Hindlimb muscle (tissue), 1 donor: ENCODE measurements around the gene PGBD5. TPM values are rescaled to one million over a fixed set of nuclear protein-coding genes. Genes with fewer than 3 reads are reported as not detected.

ENCODE experiments used
- DNase-seq: peaks from one replicate; pipeline ENCODE4 v3.0.0-alpha.2; 2013
- polyA plus RNA-seq: library from polyadenylated mRNA; unstranded; fragments of 120-200 nt; gene quantifications from one replicate; pipeline ENCODE4 v1.2.1, GENCODE V29; 2013; ENCODE audit not compliant: insufficient read length

PGBD5 gene
- polyA plus RNA-seq, 1 donor = 33.4 TPM

GRCh38 chr1:230375147-230375546 is 51.0 kb downstream of the PGBD5 start:
- no peak for DNase-seq

DNA sequence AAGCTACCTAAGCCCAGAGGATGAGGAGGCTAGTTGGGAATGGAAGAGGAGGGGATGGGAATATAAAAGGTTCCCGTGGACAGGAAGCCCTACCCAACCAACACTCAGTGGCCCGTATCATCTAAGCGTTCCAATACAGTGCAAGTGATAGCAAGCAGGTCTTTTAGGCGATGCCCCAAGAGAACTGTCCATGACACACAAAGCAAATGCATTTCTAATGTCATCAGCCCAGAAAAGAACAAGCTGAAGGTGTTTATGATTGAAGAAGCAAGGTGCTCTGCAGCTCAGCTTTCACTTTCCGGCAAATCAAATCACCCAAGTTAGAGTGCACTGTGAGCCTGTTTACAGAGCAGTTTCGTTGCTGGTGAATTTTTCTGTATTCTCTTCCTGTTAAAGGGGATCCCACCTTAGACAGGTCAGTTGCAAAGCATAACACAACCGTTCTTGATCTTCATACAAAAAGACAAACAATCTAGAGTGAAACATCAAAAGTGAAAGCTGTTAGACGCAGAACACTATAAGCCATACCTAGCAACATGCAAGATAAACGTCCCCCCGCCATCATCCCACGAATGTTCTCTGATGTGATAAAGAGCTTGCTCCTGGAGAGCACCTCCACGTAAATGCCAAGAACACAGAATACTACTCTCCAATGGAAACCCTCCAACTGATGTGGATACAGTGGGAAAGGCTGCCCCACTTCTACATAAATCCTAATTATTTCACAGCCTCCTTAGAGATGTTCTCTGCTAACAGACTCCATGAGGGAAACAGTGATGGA is 54.0 kb downstream of the PGBD5 start:
- DNase-seq = no peak

- no peak for DNase-seq
Observed at GRCh38 chr1:230370109-230370508, 56.0 kb downstream of the PGBD5 start.

- DNase-seq = no peak
Observed at GRCh38 chr1:230368871-230369270, 57.3 kb downstream of the PGBD5 start.

DNA sequence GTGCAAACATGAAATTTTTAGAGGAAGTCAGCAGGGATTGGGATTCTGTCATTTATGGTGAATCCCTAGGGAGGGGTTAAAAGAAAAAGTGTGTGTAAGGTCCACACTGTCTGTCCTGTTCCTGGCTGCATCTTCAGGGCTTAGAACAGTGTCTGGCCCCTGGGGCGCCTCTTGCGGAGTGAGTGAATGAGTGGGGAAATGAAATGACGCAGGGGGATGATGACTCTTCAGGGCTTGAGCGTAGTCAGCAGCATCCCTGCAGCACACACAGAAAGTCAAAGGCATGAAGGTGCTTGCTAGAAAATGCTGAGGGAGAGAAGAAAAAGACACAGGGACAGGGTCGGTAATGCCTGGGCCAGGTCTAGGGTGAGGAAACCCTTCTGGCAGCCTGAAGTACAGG is 57.8 kb downstream of the PGBD5 start:
- DNase-seq = no peak

DNA sequence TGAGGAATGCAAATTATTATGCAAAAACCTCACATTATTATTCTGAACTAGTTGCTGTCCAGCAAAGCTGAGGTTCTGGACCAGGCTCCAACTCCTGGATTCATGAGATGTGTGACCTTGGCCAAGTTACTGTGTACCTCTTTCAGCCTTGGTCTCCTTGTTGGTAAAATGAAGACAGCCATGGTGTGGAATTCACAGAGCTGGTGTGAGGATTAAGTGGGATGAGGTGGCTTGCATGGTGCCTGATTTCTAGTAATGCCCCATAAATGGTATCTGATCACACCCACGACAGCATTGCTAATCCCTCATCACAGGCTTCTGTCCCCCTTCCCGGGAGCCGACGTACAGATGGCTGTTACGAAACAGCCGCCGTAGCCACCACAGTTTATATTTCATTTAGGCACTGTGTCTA is 59.6 kb downstream of the PGBD5 start:
- DNase-seq = no peak

DNA sequence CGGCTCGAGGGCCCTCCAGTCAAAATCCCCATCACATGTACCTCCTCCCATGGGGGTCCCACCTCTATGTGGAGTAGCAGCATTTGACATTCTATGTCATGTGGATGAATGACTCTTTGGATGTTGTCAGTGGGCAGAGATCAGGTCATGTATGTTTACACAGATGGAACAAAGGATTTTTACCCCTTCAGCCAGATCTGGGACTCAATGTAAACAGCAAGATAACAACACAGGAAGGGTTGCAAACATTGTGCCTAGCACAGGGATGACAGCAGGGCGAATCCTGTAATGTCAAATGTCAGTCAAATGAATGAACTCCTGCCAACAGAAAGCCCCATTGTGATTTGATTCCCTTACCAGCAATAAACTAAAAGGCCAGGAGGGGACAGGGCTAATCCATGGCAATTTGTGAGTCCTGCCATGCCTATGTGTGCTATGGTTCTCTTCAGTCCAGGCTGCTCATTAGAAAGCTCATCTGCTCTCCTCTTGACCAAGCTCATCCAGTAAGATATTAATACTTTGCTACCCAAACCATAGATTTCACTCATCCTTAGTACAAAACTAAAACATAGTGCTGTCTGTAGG is 60.3 kb downstream of the PGBD5 start:
- no peak for DNase-seq

DNA sequence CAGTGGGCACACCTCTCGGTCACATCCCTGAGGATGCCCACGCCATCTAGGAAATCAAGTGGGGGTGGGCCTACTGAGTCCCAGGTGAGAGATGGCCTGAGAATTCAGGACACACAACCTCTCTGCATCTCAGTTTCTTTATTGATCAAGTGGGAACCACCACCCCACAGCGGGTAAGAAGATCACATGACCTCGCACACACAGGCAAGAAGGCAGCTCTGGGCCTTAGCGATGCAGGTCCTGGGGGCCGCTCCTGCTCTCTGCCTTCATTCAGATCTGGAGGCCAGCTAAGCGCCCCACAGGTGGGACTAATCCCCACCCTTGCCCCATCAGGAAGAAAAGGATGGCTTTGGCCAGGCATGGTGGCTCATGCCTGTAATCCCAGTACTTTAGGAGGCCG is 63.2 kb downstream of the PGBD5 start:
- DNase-seq = no peak

DNA sequence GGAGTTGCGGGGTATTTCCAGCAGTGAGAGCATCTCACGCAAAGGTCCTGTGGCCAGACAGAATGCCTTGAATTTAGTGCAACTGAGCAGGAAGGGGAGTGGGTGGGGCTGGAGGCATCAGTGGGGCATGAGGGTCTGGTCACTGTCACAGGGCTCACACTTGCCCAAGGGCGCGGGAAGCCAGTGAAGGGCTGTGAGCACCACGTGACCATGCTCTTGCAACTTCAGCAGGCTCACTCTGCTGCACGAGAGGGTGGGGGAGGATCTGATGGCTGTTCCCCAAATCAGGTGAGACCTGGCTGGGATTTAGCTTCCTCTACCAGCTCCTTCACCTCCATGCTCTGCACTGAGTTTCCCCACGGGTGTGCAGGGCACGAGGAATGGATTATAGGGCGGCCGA is 64.2 kb downstream of the PGBD5 start:
- no peak for DNase-seq

DNA sequence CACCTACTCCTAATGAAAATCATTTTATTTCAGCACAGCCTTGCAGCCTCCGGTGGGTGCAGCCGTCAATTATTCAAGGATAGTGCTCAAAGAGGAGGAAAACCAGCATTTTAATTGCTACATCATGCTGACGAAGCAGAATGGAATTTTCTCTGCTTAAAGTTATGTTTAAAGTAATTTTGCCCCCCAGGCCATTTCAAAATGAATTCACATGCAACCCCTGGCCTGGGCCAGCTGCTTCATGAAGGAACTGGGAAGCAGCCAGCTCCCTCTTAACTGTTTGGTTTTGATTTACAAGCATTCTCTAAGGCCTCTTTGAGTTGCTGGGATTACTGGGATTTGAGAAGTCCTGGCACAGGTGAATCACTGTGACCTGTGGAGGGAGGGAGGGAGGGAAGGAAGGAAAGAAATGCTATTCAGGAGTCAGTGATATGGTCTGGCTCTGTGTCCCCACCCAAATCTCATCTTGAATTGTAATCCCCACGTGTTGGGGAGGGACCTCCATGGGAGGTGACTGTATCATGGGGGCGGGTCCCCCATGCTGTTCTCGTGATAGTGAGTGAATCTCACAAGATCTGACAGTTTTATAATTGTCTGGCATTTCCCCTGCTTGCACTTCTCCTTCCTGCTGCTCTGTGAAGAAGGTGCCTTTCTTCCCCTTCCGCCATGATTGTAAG is 66.0 kb downstream of the PGBD5 start:
- DNase-seq = no peak

DNA sequence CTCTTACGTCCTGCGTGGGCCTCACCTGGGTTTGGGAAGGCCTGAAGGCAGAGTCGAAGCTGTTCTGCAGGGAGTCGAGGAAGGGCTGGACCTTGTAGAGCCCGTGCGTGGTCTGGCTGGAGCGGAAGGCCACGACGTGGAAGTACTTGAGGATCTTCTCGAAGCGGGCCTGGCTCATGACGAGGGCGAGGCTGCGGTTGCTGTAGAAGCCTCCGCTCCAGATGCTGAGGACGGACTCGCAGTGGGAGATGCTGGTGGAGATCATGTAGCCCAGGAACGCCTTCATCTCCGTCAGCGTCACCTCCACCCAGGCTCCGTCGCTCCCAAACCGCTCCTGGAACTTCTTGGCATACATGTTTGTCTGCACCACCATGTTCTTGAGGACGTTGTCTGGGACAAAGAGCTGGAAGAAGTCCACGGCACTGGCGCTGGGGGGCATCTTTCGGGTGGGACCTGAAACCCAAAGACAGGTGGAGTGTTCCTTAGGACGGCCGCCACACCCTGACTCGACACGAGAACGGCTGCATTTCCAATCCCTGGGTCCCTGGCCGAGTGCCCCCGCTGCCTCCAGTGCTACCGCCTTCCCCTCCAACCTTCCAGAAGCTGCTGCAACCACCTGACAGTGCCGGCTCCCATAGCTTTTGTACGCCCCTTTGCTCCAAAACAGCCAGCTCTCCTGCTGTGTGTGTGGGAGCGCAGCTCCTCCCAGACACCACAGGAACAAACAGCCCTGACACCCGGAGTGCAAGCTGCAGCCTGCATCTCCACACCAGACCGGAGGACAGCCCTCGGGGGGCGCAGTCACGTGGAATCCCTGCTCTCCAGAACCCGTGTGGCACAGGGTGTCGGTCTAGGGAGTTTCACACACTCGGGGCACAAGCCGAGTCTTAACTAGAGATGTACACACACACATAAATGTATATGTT is 69.0 kb downstream of the PGBD5 start:
- no peak for DNase-seq

DNA sequence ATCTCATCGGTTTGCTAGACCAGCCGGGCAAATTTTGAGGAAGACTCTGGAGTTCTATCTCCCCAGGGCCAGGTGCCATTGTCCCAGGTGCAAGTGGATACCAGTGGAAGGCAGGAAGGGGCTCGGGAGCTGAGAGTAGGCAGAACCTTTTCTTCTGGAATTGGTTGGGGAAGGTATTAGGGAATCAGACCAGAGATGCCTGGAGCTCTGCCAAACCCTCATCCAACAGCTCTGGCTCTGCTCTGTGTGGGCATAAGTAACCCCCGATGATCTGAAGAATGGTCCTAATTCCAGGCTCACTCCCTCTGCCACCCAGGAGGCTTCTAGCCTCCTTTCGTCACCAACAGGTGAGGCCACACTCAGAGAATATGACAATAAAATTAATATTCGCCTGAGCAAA is 69.9 kb downstream of the PGBD5 start:
- no peak for DNase-seq

DNA sequence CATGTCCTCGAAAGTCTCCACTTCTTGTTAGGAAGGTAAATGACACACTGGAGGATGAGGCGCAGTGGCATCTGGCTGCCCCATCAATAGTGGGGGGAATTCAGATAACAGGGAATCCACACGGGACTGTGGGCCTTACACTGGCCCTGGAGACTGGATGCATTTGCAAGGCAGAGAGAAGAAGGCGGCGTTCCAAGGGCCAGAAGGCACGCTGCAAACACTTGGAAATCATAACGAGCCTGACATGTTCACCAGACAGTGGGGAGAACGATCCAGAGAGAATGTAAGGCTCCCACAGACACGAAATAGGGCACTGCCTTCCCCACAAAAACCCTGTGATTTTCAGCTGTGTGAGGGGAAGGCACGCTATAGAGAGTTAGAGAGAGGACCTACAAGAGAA is 70.5 kb downstream of the PGBD5 start:
- no peak for DNase-seq

GRCh38 chr1:230355128-230355527 is 71.0 kb downstream of the PGBD5 start:
- DNase-seq = no peak

DNA sequence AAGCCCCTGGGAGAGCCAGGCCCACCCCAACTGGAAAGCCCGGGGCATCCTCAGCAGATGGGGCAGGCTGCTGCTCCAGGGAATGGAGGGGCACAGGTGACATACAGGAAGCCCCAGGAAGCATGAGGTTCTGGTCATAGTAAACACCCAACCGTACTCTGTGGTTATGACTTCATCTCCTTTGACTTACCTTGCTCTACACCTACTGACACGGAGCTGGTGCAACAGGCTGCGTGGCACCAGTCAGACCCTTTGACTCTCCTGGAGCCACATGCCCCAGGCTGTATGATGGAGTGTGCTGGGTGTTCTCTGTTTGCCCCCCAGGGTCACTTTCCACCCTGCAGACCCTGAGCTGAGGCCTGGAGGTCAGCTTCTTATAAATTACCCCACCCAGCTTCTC is 72.1 kb downstream of the PGBD5 start:
- no peak for DNase-seq

GRCh38 chr1:230352537-230352936 is 73.6 kb downstream of the PGBD5 start:
- no peak for DNase-seq

- no peak for DNase-seq
Observed at GRCh38 chr1:230351983-230352382, 74.1 kb downstream of the PGBD5 start.

DNA sequence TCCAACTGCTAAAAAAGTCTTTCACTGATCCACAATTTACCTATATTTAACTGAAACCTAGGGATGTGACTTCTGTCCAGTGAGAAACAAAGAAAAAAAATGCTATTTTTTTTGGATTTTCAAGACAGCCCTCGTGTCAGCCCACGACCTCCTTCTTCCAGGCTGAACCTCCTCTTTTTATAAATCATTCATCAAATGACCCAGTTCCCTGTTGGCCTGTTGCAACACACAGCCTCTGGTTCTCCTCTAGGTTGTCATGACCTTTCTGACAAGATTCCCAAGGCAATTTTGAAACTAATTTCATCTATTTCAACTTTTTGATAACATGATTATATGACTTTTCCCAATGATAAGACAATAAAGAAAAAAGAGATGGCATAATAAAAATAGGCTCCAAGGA is 74.6 kb downstream of the PGBD5 start:
- no peak for DNase-seq

- DNase-seq = no peak
Observed at GRCh38 chr1:230350208-230350921, 75.8 kb downstream of the PGBD5 start.

DNA sequence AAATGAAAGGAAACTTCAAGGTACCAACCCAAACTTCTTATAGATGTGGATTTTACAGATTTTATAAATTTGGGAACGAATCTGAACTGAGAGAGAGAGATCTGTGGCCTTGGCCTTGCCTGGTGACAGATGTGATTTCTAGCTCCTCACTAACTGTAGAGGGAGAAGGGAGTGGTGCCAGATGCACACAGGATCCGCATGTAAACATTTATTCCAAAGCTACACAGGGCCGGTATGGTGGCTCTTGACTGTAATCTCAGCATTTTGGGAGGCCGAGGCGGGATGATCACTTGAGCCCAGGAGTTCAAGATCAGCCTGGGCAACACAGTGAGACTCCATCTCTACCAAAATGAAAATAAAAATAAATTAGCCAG is 77.1 kb downstream of the PGBD5 start:
- no peak for DNase-seq

DNA sequence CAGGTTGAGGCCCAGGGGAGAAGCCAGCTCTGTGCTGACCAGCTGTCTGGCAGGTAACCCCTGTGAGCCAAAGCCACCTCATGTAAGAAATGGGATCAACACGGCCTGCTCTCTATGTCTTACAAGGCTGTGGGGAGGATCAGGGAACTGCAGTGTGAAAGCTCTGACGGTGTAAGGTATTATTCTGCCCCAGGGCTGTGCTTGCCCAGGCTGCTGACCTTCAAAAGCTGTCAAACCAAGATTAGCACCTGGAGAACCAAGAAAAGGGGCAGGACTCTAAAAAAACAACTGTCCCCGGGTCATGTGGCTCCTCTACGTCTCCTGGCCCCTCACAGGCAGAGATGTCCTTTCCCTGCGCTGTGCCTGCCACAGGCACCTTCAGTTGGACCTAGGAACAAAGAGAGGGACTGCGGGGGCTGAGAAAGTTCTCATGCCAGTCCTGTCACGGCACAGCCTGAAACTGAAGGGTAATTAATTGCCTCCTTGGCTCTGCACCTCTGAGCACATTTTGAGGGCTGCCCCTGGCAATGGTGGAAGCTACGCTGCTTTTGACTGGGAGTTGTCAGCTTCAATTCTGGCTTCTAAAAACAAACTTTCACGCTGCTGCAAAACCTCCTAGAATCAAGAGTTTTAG is 77.6 kb downstream of the PGBD5 start:
- no peak for DNase-seq

DNA sequence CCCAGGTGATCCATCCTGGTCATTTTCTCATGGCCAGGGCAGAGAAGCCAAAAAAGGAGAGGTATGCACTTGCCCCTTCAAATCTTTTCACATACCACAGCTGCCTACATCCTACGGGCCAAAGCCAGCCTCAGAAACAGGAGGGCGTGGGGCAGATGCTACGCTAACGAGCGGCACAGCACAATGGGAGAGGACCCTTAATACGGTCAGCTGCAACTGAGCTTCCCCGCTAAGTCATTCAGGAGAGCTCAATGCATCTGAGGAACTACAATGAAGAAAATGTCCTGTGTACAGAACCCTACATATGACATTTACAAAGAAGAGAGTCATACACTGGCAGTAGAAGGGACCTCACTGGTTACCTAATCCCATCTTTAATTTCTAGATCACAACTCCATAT is 78.2 kb downstream of the PGBD5 start:
- no peak for DNase-seq
